GM19025 (cell line): Measurements from ENCODE around the gene ITGA1.
A peak's percentile ranks its signal among the peaks of the same experiment; 100 is the strongest.
"Not testable (repeated sequence)": the region's sequence is repeated elsewhere in the genome, so short reads cannot be mapped to it uniquely, and the experiment has no call there.

Experiments
- ATAC-seq: cut with Tn5 transposase; IDR thresholded peaks from one replicate; pipeline ENCODE4 v1.9.1; 2021; ENCODE audit warnings: mild to moderate bottlenecking, low read depth, moderate library complexity; ENCODE audit not compliant: unreplicated experiment

The ITGA1 gene

GRCh38 chr5:52824827-52825226 lies 37.1 kb downstream of the ITGA1 start:
- no peak for ATAC-seq

- ATAC-seq: peak; percentile 95
Observed at GRCh38 chr5:52825826-52826225, 38.1 kb downstream of the ITGA1 start.

GRCh38 chr5:52827815-52828214 lies 40.1 kb downstream of the ITGA1 start:
- no peak for ATAC-seq

GRCh38 chr5:52829664-52830063 lies 41.9 kb downstream of the ITGA1 start:
- ATAC-seq: no peak

- no peak for ATAC-seq
Observed at GRCh38 chr5:52830650-52831049, 42.9 kb downstream of the ITGA1 start.

- no peak for ATAC-seq
Observed at GRCh38 chr5:52831786-52832511, 44.2 kb downstream of the ITGA1 start.

- ATAC-seq: no peak
Observed at GRCh38 chr5:52834320-52834719, 46.6 kb downstream of the ITGA1 start.

- no peak for ATAC-seq
Observed at GRCh38 chr5:52837068-52837467, 49.4 kb downstream of the ITGA1 start.

- ATAC-seq: no peak
Observed at GRCh38 chr5:52837591-52838001, 49.9 kb downstream of the ITGA1 start.

GRCh38 chr5:52838326-52839015 lies 50.8 kb downstream of the ITGA1 start:
- no peak for ATAC-seq

- no peak for ATAC-seq
Observed at GRCh38 chr5:52839285-52839684, 51.6 kb downstream of the ITGA1 start.

- no peak for ATAC-seq
Observed at GRCh38 chr5:52840277-52841050, 52.7 kb downstream of the ITGA1 start.

- no peak for ATAC-seq
Observed at GRCh38 chr5:52841114-52841513, 53.4 kb downstream of the ITGA1 start.

GRCh38 chr5:52842111-52842510 lies 54.4 kb downstream of the ITGA1 start:
- ATAC-seq: no peak

- no peak for ATAC-seq
Observed at GRCh38 chr5:52844885-52845284, 57.2 kb downstream of the ITGA1 start.

- ATAC-seq: no peak
Observed at GRCh38 chr5:52846182-52846842, 58.6 kb downstream of the ITGA1 start.

GRCh38 chr5:52848688-52849087 lies 61.0 kb downstream of the ITGA1 start:
- not testable (repeated sequence) for ATAC-seq

- no peak for ATAC-seq
Observed at GRCh38 chr5:52849544-52849943, 61.8 kb downstream of the ITGA1 start.

- ATAC-seq: no peak
Observed at GRCh38 chr5:52853650-52854049, 65.9 kb downstream of the ITGA1 start.

- ATAC-seq: no peak
Observed at GRCh38 chr5:52854301-52854700, 66.6 kb downstream of the ITGA1 start.

- ATAC-seq: no peak
Observed at GRCh38 chr5:52854949-52855348, 67.2 kb downstream of the ITGA1 start.
